ENCODE measurements around the gene WDR35.

Gene WDR35

GRCh38 chr2:19861813-19862212, 128.1 kb downstream of the WDR35 start:
- no peak overlapping the region for H3K4me3 ChIP-seq (ENCODE audit: control insufficient read depth, low read depth, low read length)
- TF ChIP-seq, protein P1, sequence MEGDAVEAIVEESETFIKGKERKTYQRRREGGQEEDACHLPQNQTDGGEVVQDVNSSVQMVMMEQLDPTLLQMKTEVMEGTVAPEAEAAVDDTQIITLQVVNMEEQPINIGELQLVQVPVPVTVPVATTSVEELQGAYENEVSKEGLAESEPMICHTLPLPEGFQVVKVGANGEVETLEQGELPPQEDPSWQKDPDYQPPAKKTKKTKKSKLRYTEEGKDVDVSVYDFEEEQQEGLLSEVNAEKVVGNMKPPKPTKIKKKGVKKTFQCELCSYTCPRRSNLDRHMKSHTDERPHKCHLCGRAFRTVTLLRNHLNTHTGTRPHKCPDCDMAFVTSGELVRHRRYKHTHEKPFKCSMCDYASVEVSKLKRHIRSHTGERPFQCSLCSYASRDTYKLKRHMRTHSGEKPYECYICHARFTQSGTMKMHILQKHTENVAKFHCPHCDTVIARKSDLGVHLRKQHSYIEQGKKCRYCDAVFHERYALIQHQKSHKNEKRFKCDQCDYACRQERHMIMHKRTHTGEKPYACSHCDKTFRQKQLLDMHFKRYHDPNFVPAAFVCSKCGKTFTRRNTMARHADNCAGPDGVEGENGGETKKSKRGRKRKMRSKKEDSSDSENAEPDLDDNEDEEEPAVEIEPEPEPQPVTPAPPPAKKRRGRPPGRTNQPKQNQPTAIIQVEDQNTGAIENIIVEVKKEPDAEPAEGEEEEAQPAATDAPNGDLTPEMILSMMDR (IDR thresholded peaks at IDR 0.05; ENCODE audit: control insufficient read depth, insufficient read depth, low read depth, low read length, missing control alignments), result no peak
- DNase-seq (ENCODE audit: low read depth), result no peak
